GM19193 (cell line): ENCODE data around the gene RFX2.
A peak's percentile ranks its signal among the peaks of the same experiment; 100 is the strongest.

Experiments used
- POLR2A ChIP-seq: IDR thresholded peaks from 4 replicates; pipeline ENCODE4 v1.6.1; 2011; ENCODE audit not compliant: insufficient read depth, insufficient read length; ENCODE audit errors: extremely low read depth

Gene RFX2

GRCh38 chr19:6110360-6110977 lies at the start of gene RFX2:
Gene RFX2, minus strand, starts transcription at chr19:6110500. Its CDS starts 63,004 bp downstream, at chr19:6047496.
- TF ChIP-seq POLR2A = peak; percentile 60

- no peak for TF ChIP-seq POLR2A
Observed at GRCh38 chr19:6156033-6156432, 45.7 kb upstream of the RFX2 start.

- no peak for TF ChIP-seq POLR2A
Observed at GRCh38 chr19:6150289-6150688, 40.0 kb upstream of the RFX2 start.

- TF ChIP-seq POLR2A = no peak
Observed at GRCh38 chr19:6141217-6141616, 30.9 kb upstream of the RFX2 start.

DNA sequence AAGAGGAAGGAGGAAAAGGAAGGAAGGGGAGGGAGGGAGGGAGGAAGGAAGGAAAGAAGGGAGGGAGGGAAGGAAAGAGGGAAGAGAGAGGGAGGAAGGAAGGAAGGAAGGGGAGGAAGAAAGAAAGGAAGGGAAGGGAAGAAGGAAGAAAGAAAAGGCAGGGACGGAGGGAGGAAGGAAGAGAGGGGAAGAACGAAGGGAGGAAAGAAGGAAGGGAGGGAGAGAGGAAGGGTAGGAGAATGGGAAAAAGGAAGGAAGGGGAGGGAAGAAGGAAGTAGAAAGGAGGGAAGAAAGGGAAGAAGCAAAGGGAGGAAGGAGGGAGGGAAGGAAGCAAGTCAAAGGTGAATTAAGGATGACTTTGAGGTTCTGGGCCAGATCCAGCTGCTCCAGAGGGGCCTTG lies 28.2 kb upstream of the RFX2 start:
- no peak for TF ChIP-seq POLR2A

GRCh38 chr19:6138066-6138465 lies 27.8 kb upstream of the RFX2 start:
- TF ChIP-seq POLR2A = no peak

DNA sequence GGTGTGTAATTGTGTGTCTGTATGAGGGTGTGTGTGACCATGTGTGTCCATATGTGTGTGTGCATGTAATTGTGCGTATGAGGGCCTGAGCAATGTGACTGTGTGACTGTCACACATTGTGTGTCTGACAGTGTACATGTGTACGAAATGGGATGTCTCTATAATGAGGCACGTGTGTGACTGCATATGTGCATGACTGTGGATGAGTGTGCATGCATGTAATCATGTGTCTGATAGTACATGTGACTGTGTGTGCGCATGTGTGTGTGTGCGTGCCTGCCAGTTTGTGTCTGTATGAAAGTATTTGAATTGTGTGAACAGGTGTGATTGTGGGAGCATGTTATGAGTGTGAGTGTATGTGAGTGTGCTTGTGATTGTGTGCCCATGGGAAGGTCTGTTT lies 22.9 kb upstream of the RFX2 start:
- TF ChIP-seq POLR2A = no peak

- no peak for TF ChIP-seq POLR2A
Observed at GRCh38 chr19:6132482-6132881, 22.2 kb upstream of the RFX2 start.

- TF ChIP-seq POLR2A = no peak
Observed at GRCh38 chr19:6127716-6128335, 17.5 kb upstream of the RFX2 start.

GRCh38 chr19:6126335-6126974 lies 16.2 kb upstream of the RFX2 start:
- TF ChIP-seq POLR2A = no peak

DNA sequence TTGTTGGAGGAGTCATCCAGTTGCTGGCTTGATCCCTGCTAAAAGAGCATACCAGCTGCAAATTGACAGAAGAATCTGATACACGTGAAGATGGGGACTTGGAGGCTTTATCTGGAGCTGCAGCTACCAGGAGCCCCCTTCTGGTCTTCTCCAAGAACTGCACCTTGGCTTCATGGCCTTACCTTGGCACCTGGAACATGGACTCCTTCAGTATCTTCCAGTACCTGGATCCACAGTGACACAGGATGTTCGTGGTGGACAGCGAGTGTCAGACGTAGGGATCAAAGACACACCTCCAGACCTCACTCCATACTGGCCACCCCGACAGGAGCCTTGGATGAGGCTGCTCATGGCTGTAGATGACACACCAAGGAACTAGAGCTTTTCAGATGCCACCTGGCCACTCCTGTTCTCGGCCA lies 15.3 kb upstream of the RFX2 start:
- TF ChIP-seq POLR2A = no peak

DNA sequence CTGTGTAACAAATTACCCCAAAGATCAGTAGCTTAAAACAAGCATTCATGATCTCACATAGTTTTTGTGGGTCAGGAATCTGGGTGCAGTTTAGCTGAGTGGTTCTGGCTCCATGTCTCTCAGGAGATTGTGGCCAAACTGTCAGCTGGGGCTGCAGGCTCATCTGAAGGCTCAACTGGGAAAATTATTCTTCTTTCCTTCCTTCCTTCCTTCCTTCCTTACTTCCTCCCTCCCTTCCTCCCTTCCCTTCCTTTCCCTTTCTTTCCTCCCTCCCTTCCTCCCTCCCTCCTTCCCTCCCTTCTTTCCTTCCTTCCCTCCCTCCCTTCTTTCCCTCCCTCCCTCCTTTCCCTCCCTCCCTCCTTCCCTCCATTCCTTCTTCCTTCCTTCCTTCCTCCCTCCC lies 8.7 kb upstream of the RFX2 start:
- no peak for TF ChIP-seq POLR2A

GRCh38 chr19:6118043-6118442 lies 7.7 kb upstream of the RFX2 start:
- TF ChIP-seq POLR2A = no peak

- no peak for TF ChIP-seq POLR2A
Observed at GRCh38 chr19:6117534-6117933, 7.2 kb upstream of the RFX2 start.

DNA sequence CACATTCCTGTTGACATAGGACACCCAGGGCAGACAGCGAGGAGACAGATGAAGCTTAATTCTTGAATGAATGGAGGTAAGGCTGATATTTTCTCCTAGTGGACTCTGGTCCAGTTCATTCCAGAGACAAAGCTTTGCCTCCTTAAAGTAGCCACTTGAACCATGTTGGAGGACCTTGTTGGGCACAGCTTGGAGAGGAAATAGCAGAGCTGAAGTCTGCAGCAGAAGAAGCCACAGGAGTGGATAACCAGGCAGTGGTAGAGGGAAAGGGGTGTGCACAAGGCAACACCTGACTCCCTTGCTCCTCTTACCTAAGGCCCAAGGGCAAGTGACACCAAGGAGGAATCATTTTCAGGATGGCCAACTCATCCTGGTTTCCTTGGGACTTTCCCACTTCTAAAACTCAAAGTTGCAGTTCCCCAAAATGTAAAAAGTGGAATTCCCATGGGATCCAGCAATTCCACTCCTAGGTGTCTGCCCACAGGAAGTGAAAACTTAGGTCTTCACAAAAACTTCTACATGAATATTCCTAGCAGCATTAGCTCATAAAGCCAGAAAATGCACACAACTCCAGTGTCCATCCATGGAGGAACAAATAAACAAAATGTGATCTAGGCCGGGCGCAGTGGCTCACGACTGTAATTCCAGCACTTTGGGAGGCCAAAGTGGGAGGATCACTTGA lies 6.6 kb upstream of the RFX2 start:
- TF ChIP-seq POLR2A = no peak

DNA sequence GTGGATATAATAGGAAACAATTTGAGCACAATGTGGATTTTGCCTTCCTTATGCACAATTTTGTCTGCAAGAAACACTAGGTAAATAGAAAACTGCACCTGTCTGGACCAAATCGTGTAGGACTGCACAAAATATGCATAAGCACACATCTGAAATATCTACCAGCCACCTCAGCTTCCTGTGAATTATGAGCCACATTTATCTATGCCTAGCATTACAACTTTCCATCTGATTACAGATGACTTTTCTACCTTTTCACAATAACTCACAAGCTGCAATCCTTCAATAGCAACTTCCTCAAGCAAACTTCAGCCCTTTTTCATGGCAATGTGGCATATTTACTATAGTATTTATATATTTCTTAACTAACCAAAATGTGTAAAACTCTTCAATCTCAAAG lies 5.7 kb upstream of the RFX2 start:
- no peak for TF ChIP-seq POLR2A
